HG03520 (cell line): ENCODE data around the gene SFMBT2.
"Not testable (repeated sequence)": the region's sequence is repeated elsewhere in the genome, so short reads cannot be mapped to it uniquely, and the experiment has no call there.

Experiments used
- ATAC-seq: cut with Tn5 transposase; IDR thresholded peaks from one replicate; pipeline ENCODE4 v1.9.1; 2021; ENCODE audit warnings: mild to moderate bottlenecking, moderate library complexity; ENCODE audit not compliant: unreplicated experiment

The SFMBT2 gene

GRCh38 chr10:7403620-7404019, 7.2 kb downstream of the SFMBT2 start:
- ATAC-seq = no peak

GRCh38 chr10:7401782-7402181, 9.1 kb downstream of the SFMBT2 start:
- ATAC-seq = no peak

DNA sequence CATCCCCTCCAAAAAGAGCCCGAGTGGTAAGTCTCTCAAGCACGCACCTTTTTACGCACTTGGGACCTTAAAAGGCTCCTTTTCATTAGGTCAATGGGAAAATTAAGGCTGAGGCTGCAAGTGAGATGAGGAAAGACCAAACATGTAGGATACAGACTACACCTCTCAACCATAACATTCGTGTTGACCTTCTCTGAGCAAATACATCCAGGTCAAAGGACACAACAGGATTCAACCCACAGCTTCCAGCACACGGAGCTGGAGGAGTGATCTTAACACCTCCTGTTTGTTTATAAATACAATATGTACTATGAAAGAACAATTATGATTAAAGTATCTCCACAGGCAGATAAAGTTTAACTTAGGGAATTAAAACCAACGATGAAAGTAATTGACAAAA, 9.7 kb downstream of the SFMBT2 start:
- no peak for ATAC-seq

DNA sequence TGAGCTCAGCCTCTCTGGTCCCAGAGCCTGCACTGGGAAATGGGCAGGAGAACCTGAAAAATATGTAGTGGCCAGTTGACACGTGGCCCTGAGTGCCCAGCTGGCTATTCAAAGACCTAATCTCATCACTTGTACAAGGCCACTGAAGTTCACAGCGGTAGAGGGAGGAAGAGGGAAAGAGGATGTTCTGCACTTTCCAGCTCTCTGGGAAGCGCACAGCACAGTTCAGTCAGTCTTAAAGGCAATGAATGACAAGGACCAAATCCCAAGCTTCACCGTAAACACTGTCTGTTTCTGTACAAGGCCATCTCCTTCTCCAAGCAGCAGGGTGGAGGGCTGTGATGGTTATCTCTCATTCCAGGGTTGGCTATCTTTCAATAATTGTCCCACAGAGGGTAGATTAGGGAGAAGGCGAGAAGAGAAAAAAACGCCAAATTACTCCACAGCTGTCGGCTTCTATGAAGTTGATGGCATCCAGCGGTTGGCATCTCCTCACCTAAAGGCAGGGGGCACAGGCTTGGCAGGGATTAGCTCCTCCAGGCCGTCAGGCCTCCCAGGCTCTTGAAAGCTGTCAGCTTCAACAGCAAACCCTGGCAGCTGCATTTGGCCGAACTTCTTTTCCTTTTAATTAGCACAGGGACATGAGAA, 10.6 kb downstream of the SFMBT2 start:
- no peak for ATAC-seq

- no peak for ATAC-seq
Measured at GRCh38 chr10:7399533-7399932, 11.3 kb downstream of the SFMBT2 start.

DNA sequence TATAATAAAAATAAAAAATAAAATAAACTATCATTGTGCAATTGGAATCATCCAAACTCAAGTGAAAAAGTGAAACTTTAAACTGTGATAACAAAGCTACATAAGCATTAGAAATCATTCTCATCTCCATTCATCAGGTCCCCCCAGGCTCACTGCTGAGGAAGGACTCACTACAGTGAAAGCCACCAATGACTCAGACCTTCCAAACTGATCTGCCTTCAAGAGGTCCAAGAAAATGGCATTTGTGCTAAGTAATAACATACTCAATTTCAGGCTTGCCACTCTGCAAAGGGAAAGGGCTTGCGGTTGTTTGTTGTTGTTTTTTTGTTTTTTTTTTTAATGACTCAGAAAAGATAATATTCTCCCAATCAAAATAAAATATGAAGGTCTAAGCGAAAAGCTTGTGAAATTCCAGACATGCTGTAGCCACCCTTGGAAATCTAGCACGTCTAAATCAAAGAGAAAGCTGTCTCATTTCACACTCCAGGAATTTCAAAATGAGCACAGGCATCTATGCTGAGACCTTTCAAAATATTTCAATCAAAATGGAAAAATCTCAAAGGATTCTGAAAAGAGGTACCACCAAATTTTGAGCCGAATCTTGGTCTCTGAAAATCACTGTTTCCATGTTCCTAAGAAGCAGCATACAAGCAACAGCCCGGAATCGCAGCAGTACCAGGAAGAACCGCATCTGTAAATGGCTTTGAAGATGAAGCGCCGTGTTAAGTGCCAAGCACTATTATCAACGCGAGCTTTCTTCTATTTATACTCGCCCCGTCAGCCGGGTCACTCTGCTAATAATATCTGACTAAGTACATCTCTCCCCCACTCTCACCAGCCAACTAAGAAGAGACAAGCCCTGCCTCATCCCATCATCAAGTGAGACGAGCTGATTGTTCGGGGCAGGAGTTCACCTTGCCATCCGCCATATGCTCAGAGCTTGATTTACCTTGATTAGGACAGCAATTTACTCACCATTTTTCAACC, 13.5 kb downstream of the SFMBT2 start:
- ATAC-seq = no peak

DNA sequence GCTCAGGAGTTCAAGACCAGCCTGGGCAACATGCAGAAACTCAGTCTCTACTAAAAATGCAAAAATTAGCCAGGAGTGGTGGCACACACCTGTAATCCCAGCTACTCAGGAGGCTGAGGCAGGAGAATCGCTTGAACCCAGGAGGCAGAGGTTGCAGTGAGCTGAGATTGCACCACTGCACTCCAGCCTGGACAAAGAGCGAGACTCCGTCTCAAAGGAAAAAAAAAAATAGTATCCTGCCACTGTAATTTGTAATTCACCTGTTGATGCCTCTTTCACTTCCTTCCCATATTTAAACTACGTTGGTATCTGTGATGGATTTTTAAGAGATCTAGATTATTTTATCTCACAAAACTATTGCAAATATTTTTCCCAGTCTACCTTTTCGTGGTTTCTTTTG, 18.5 kb downstream of the SFMBT2 start:
- ATAC-seq = not testable (repeated sequence)

- ATAC-seq = no peak
Measured at GRCh38 chr10:7391748-7392147, 19.1 kb downstream of the SFMBT2 start.

DNA sequence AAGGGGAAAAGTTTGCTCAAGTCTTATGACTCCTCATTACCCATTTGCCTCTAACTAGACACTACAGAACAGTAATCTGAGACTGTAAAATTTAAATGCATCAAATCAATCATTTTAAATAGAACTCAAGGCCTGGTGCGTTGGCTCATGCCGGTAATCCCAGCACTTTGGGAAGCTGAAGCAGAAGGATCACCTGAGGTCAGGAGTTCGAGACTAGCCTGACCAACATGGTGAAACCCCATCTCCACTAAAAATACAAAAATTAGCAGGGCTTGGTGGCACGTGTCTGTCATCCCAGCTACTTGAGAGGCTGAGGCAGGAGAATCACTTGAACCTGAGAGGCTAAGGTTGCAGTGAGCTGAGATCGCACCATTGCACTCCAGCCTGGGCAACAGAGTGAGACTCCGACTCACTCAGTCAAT, 20.1 kb downstream of the SFMBT2 start:
- not testable (repeated sequence) for ATAC-seq

DNA sequence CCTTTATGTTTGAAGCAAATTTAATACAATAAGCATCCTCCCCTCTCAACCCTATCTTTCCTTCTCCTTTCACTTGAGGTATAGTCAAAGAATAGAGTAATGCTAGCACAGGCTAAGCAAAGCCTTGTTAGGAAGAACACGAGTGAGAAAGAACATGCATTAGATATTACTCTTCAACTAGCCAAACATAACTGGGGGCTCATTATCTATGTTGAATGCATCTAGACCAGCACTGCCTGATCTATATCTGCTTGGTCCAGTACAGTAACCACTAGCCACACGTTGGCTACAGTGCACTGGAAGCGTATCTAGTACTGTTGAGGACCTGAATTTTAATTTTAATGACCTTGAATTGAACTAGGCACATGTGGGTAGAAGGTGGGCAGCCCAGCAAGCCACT, 21.0 kb downstream of the SFMBT2 start:
- no peak for ATAC-seq

- ATAC-seq = no peak
Measured at GRCh38 chr10:7389346-7389745, 21.5 kb downstream of the SFMBT2 start.

- no peak for ATAC-seq
Measured at GRCh38 chr10:7388602-7389001, 22.2 kb downstream of the SFMBT2 start.

- not testable (repeated sequence) for ATAC-seq
Measured at GRCh38 chr10:7388149-7388548, 22.7 kb downstream of the SFMBT2 start.

DNA sequence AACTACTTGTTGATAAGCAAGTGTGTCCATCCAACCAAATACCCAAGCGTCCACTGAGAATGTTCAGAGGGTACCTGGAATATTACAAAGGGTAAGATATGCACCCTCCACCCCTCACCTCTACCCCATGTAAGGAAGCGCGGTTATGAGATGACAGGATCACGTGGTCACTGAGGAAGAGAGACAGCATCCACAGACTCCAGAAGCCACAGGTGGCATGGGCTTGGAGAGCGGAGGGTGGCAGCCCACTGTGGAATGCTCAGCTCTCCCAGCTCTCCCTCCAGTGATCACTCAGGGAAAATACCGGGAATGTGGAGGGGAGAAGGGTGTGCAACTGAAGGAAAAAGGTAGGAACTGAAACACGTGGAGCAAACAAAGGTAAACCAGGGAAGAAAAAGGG, 25.7 kb downstream of the SFMBT2 start:
- no peak for ATAC-seq

- no peak for ATAC-seq
Measured at GRCh38 chr10:7383442-7383841, 27.4 kb downstream of the SFMBT2 start.

DNA sequence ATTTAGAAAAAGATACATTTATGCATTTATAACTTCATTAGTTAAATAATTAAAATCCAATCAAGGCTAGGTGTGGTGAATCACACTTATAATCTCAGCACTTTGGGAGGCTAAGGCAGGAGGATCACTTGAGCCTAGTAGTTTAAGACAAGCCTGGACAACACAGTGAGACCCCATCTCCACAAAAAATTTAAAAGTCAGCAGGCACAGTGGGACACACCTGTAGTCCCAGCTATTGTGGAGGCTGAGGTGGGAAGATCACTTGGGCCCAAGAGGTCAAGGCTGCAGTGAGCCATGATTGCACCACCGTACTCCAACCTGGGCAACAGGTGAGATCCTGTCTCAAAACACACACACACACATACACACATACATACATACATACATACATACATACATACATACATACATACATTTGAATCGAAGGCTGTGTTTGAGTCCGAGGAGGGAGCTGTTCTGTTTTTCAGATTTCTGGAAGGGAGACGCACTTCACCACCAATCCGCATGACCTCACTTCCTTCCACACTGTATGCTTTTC, 30.1 kb downstream of the SFMBT2 start:
- ATAC-seq = no peak

DNA sequence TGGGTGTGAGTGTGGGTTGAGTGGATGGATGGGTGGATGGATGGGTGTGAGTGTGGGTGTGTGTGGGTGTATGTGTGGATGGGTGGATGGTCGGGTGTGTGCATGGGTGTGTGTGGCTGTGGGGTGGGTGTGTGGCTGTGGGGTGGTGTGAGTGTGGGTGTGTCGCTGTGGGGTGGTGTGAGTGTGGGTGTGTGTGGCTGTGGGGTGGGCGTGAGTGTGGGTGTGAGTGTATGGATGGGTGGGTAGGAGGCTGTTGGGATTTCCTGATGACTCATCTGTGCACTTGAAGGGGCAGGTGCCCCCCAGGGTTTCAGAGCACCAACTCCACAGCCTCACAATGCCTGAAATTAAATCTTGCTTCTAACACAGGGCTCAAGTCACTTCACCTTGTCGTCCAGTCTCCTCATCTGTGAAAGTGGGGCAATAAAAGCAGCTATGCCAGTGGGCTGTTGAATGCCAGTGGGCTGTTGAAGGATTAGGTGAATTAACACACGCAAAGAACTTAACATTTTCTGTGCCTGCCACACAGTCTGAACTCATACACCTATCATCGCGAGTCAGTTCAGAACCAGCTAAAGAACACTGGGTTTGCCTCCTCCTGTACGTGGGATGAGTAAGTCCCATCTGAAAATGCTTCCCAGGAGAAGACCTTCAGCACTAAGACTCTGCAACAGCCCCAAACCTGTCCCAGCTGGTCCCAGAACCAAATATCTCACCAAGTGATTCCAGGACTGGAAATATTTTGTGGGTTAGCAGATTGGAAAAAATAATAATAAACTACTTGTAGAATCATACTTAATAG, 32.0 kb downstream of the SFMBT2 start:
- ATAC-seq = no peak

DNA sequence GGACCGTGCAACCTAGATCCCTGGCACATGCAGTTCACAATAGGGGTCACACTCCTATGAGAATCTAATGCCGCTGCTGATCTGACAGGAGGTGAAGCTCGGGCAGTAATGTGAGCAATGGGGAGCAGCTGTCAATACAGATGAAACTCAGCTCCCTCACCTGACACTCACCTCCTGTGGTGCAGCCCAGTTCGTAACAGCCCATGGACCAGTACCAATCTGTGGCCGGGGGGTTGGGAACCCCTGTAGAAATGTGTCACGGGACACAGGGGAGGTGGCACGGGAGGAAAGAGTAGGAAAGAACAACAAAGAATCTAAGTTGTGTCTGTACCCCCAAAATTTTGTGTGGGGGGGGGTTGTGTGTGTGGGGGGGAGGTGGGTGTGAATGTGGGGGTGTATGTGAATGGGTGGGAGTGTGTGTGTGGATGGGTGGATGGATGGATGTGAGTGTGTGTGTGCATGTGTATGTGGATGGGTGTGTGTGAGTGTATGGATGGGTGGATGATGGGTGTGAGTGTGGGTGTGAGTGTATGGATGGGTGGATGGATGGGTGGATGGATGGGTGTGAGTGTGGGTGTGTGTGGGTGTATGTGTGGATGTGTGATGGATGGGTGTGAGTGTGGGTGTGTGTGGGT, 33.1 kb downstream of the SFMBT2 start:
- ATAC-seq = no peak

DNA sequence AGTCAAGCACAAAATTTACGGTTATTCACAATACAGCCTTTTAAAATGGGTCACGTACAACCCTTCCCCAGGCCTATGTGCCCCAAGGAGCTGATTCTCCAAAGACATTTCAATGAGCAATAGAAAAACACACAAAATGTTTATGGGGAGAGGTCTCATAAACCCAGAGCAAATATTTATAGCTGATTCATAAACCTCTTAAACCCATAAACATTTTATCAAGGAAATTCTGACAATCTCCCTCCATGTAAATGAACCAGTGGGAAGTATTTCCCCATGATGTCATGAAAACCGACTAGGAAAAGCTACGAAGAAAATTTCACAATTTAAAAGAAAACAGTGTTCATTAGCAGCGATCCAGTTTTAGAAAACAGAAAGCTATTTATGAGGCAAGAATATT, 36.0 kb downstream of the SFMBT2 start:
- ATAC-seq = no peak

DNA sequence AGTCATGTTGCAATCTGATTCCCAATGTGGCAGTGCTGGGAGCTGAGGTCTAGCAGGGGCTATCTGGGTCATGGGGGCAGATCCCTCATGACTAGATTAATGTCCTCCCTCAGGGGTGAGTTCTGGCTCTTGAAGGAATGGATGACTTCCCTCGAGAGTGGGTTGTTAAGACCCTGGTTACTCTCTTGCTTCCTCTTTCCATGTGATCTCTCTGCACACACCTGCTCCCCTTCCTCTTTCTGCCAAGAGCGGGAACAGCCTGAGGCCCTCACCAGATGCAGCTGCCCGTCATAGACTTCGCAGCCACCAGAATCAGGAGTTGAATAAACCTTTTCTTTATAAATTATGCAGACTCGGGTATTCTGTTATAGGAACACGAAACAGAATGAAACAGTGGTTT, 37.8 kb downstream of the SFMBT2 start:
- no peak for ATAC-seq

- ATAC-seq = no peak
Measured at GRCh38 chr10:7372504-7372903, 38.3 kb downstream of the SFMBT2 start.
